Spleen (tissue), 7 donors: ENCODE results near the gene SLC15A5.

Experiments
- CTCF ChIP-seq, 11 experiments: fragments of 200-600 bp in 7 of 11; fragments of 450-650 bp in 4 of 11; sonication (generic) in 4 of 11; IDR thresholded peaks in 8 of 11; conservative IDR thresholded peaks in 3 of 11; 1 replicate in 7 of 11; 2 replicates in 4 of 11; pipeline versions ENCODE4 v1.4.0 to v1.8.0; 2016 to 2021; ENCODE audit warnings: antibody characterized with exemption in 11 of 11, inconsistent platforms in 4 of 11, mild to moderate bottlenecking in 1 of 11
- POLR2A ChIP-seq, 3 donors: fragments of 450-650 bp; IDR thresholded peaks; one replicate each; pipeline ENCODE4 v1.5.1; 2017; ENCODE audit warnings: antibody characterized with exemption in 3 of 3, mild to moderate bottlenecking in 1 of 3
- donor health status: DM: no; HTN: no; CAD: no; lungs with moderate emphysema.
- donor health status: DM: no; HTN: no; CAD: no.
- donor health status: DM: no; HTN: no; CAD: no.

GRCh38 chr12:16299403-16299802 lies 21.9 kb upstream of the SLC15A5 start:
- TF ChIP-seq CTCF (IDR thresholded peaks at IDR 0.05 in 8 of 11, conservative IDR thresholded peaks at IDR 0.05 in 3 of 11) = no peak
- no peak for TF ChIP-seq POLR2A (IDR thresholded peaks at IDR 0.05)
